Stimulated activated CD8-positive, alpha-beta memory T cell treated with anti-CD3 and anti-CD28 coated beads, Interleukin-15, amount 100 ng/mL, for 24 hours (primary cell): ENCODE results near the gene GAGE12J.
"Not testable (repeated sequence)": the region's sequence is repeated elsewhere in the genome, so short reads cannot be mapped to it uniquely, and the experiment has no call there.

Experiments used
- DNase-seq: peaks from one replicate; pipeline ENCODE4 v3.0.0-alpha.2; 2020; ENCODE audit warnings: low read depth

The GAGE12J gene

GRCh38 chrX:49310371-49310770 is 11.5 kb upstream of the GAGE12J start:
- no peak for DNase-seq

- DNase-seq: no peak
These were observed 9.7 kb upstream of the GAGE12J start for GRCh38 chrX:49312176-49312575.

GRCh38 chrX:49316085-49316484 is 5.8 kb upstream of the GAGE12J start:
- DNase-seq: no peak

- DNase-seq: not testable (repeated sequence)
These were observed 429 bp downstream of the GAGE12J start for GRCh38 chrX:49322266-49322665.

- DNase-seq: not testable (repeated sequence)
These were observed 1.9 kb downstream of the GAGE12J start for GRCh38 chrX:49323735-49324134.

GRCh38 chrX:49330421-49330820 is 8.6 kb downstream of the GAGE12J start:
- DNase-seq: not testable (repeated sequence)

GRCh38 chrX:49331282-49331681 is 9.4 kb downstream of the GAGE12J start, which contains the start of gene GAGE13:
GAGE13 (plus strand) TSS chrX:49331582; CDS start chrX:49332738, 1,156 bp downstream.
- not testable (repeated sequence) for DNase-seq

GRCh38 chrX:49331841-49332240 is 10.0 kb downstream of the GAGE12J start:
- DNase-seq: not testable (repeated sequence)

GRCh38 chrX:49341449-49341848 is 19.6 kb downstream of the GAGE12J start:
- not testable (repeated sequence) for DNase-seq

GRCh38 chrX:49344496-49345175 is 22.8 kb downstream of the GAGE12J start:
- not testable (repeated sequence) for DNase-seq

GRCh38 chrX:49345402-49345801 is 23.6 kb downstream of the GAGE12J start:
- not testable (repeated sequence) for DNase-seq

- DNase-seq: not testable (repeated sequence)
These were observed 24.3 kb downstream of the GAGE12J start for GRCh38 chrX:49346150-49346549.
